ENCODE measurements around the gene PML.

- TF ChIP-seq CTCF (conservative IDR thresholded peaks at IDR 0.05): no peak
- no peak for TF ChIP-seq EZH2 (IDR thresholded peaks at IDR 0.05; ENCODE audit: low read depth)
Observed at GRCh38 chr15:74050127-74050526, 55.6 kb downstream of the PML start.

Data from PC-9 (cell line).